SK-N-SH (cell line): ENCODE data around the gene PDGFC. TPM values are rescaled to one million over a fixed set of nuclear protein-coding genes. Genes with fewer than 3 reads are reported as not detected.

ENCODE experiments used
- CTCF ChIA-PET: fragments of 300-600, 350-600 bp; formaldehyde crosslinking; extraction: SDS; loops from one replicate; lab custom pipeline; 2021; lab: Yijun Ruan, JAX
- POLR2A ChIA-PET: fragments of 350-600 bp; sonication (Branson Sonifier 250); formaldehyde crosslinking; extraction: SDS; loops from one replicate; lab custom pipeline; 2020; ENCODE audit warnings: antibody characterized with exemption, inconsistent platforms; lab: Yijun Ruan, JAX
- DNase-seq: peaks from one replicate; pipeline ENCODE4 v3.0.0; 2012
- H2AFZ ChIP-seq: fragments of 200-600 bp; sonication (generic); 2 replicates; pipeline ENCODE4 v1.8.1; 2016; ENCODE audit warnings: antibody characterized with exemption, mild to moderate bottlenecking, low read depth
- H3F3A ChIP-seq: fragments of 200-600 bp; sonication (generic); replicated peaks from 2 replicates; pipeline ENCODE3; 2016; ENCODE audit warnings: antibody characterized with exemption, mild to moderate bottlenecking; ENCODE audit not compliant: insufficient read depth
- H3K27ac ChIP-seq, 2 experiments: fragments of 200-500 bp in 1 of 2; fragments of 200-600 bp in 1 of 2; sonication (Bioruptor generic) in 1 of 2; sonication (generic), shearing (Covaris generic) in 1 of 2; 2 replicates each; pipeline versions ENCODE4 v1.5.1 to v1.6.1; 2014 to 2016; ENCODE audit warnings: low read depth in 2 of 2, inconsistent platforms in 1 of 2, low read length in 1 of 2, mild to moderate bottlenecking in 1 of 2, mixed read lengths in 1 of 2
- H3K27me3 ChIP-seq: fragments of 200-600 bp; sonication (generic), shearing (Covaris generic); 2 replicates; pipeline ENCODE4 v1.6.1; 2016; ENCODE audit warnings: mixed run types; ENCODE audit not compliant: insufficient read depth
- H3K36me3 ChIP-seq, 2 experiments: fragments of 200-500 bp in 1 of 2; fragments of 200-600 bp in 1 of 2; sonication (Bioruptor generic) in 1 of 2; sonication (generic) in 1 of 2; replicated peaks in 1 of 2; 2 replicates each; pipeline versions ENCODE3 to v1.5.1; 2014 to 2016; ENCODE audit warnings: low read length in 1 of 2, mild to moderate bottlenecking in 1 of 2; ENCODE audit not compliant: insufficient read depth in 2 of 2, control insufficient read depth in 1 of 2
- H3K4me1 ChIP-seq, 2 experiments: fragments of 200-500 bp in 1 of 2; fragments of 200-600 bp in 1 of 2; sonication (Bioruptor generic) in 1 of 2; sonication (generic), shearing (Covaris generic) in 1 of 2; 2 replicates each; pipeline versions ENCODE4 v1.5.1 to v1.6.1; 2014 to 2016; ENCODE audit warnings: low read depth in 1 of 2, low read length in 1 of 2, mixed run types in 1 of 2; ENCODE audit not compliant: insufficient read depth in 2 of 2, control insufficient read depth in 1 of 2
- H3K4me2 ChIP-seq: fragments of 200-600 bp; sonication (generic), shearing (Covaris generic); 2 replicates; pipeline ENCODE4 v1.6.1; 2017; ENCODE audit warnings: mixed run types
- H3K4me3 ChIP-seq, 2 experiments: fragments of 200-500 bp in 1 of 2; fragments of 200-600 bp in 1 of 2; sonication (Bioruptor generic) in 1 of 2; sonication (generic), shearing (Covaris generic) in 1 of 2; 2 replicates each; pipeline versions ENCODE4 v1.5.1 to v1.8.1; 2014 to 2016; ENCODE audit warnings: low read depth in 2 of 2, inconsistent platforms in 1 of 2, low read length in 1 of 2, mild to moderate bottlenecking in 1 of 2, mixed read lengths in 1 of 2, moderate library complexity in 1 of 2
- H3K79me2 ChIP-seq: fragments of 200-600 bp; sonication (generic); 2 replicates; pipeline ENCODE4 v1.8.1; 2017; ENCODE audit warnings: mild to moderate bottlenecking; ENCODE audit not compliant: insufficient read depth
- H3K9ac ChIP-seq: fragments of 200-600 bp; sonication (generic); 2 replicates; pipeline ENCODE4 v1.6.1; 2017; ENCODE audit warnings: mixed run types
- H3K9me2 ChIP-seq: fragments of 200-600 bp; sonication (generic); 2 replicates; pipeline ENCODE4 v1.6.1; 2017; ENCODE audit warnings: mixed run types
- H3K9me3 ChIP-seq: fragments of 200-600 bp; sonication (generic); 2 replicates; pipeline ENCODE4 v1.6.1; 2017; ENCODE audit warnings: mixed run types, mild to moderate bottlenecking, moderate library complexity
- H4K20me1 ChIP-seq: fragments of 200-600 bp; sonication (generic); 2 replicates; pipeline ENCODE4 v1.6.1; 2017; ENCODE audit warnings: mild to moderate bottlenecking, mixed run types; ENCODE audit not compliant: insufficient read depth
- CHD2 ChIP-seq: fragments of 150-350 bp; IDR thresholded peaks from 2 replicates; pipeline ENCODE4 v1.6.1; 2018; ENCODE audit warnings: low read length; ENCODE audit not compliant: partially characterized antibody
- ELF1 ChIP-seq: IDR thresholded peaks from 2 replicates; pipeline ENCODE4 v1.4.0; 2012
- EZH2phosphoT487 ChIP-seq: fragments of 200-600 bp; sonication (generic); IDR thresholded peaks from 2 replicates; pipeline ENCODE4 v1.6.1; 2017; ENCODE audit warnings: low read depth, mixed run types, mild to moderate bottlenecking, antibody characterized with exemption, moderate library complexity, borderline replicate concordance
- FOXM1 ChIP-seq: IDR thresholded peaks from 2 replicates; pipeline ENCODE4 v1.4.0; 2012; ENCODE audit warnings: low read depth, mild to moderate bottlenecking
- GATA2 ChIP-seq: sonication (generic); formaldehyde crosslinking; IDR thresholded peaks from 2 replicates; pipeline ENCODE4 v1.5.0; 2020; ENCODE audit warnings: mild to moderate bottlenecking, missing genetic modification reagents
- IRF3 ChIP-seq: fragments of 150-350 bp; IDR thresholded peaks from 2 replicates; pipeline ENCODE4 v1.6.1; 2016; ENCODE audit warnings: mild to moderate bottlenecking, low read depth, low read length
- MXI1 ChIP-seq: IDR thresholded peaks from 2 replicates; pipeline ENCODE4 v1.6.1; 2012; ENCODE audit warnings: mild to moderate bottlenecking, low read depth, low read length, improper control_type of control experiment
- RCOR1 ChIP-seq: fragments of 150-350 bp; IDR thresholded peaks from 2 replicates; pipeline ENCODE4 v1.6.1; 2017; ENCODE audit warnings: antibody characterized with exemption, low read length
- RFX5 ChIP-seq: IDR thresholded peaks from 2 replicates; pipeline ENCODE4 v1.6.1; 2012; ENCODE audit warnings: mild to moderate bottlenecking, improper control_type of control experiment, low read length
- RXRA ChIP-seq: IDR thresholded peaks from 2 replicates; pipeline ENCODE4 v1.4.0; 2012; ENCODE audit warnings: low read depth, mild to moderate bottlenecking, borderline replicate concordance
- SIN3A ChIP-seq: IDR thresholded peaks from 2 replicates; pipeline ENCODE4 v1.6.1; 2012; ENCODE audit warnings: low read depth, mild to moderate bottlenecking, low read length, moderate library complexity, borderline replicate concordance
- TAF1 ChIP-seq: IDR thresholded peaks from 2 replicates; pipeline ENCODE4 v1.6.1; 2012; ENCODE audit warnings: low read depth, mild to moderate bottlenecking, low read length, moderate library complexity, borderline replicate concordance
- TCF12 ChIP-seq: IDR thresholded peaks from 2 replicates; pipeline ENCODE4 v1.4.0; 2012
- TEAD4 ChIP-seq: IDR thresholded peaks from 2 replicates; pipeline ENCODE4 v1.4.0; 2012; ENCODE audit warnings: mild to moderate bottlenecking, borderline replicate concordance; ENCODE audit not compliant: insufficient read depth
- YY1 ChIP-seq: IDR thresholded peaks from 2 replicates; pipeline ENCODE4 v1.4.0; 2012; ENCODE audit warnings: low read depth, mild to moderate bottlenecking
- ZBTB33 ChIP-seq: IDR thresholded peaks from 2 replicates; pipeline ENCODE4 v1.4.0; 2012; ENCODE audit warnings: low read depth, borderline replicate concordance
- WGBS: methylation state at CpG from one replicate; pipeline ENCODE4 v1.1.6; 2017; ENCODE audit warnings: low lambda C conversion rate; 5-methylcytosine and 5-hydroxymethylcytosine counted together
- polyA plus RNA-seq, 3 experiments: library from polyadenylated mRNA; depleted of rRNA; stranded (reverse); fragments of >200 nt; gene quantifications; 2 replicates each; pipeline ENCODE4 v1.2.3, GENCODE V29; 2012
- TF ChIP-seq, protein P1 (sequence below): IDR thresholded peaks from 2 replicates; pipeline ENCODE4 v1.6.1; 2012; ENCODE audit warnings: mild to moderate bottlenecking, low read depth, low read length, moderate library complexity
- TF ChIP-seq, protein P2 (sequence below): fragments of 200-600 bp; sonication (generic); IDR thresholded peaks from 2 replicates; pipeline ENCODE4 v1.6.1; 2017; ENCODE audit warnings: antibody characterized with exemption, mild to moderate bottlenecking, moderate library complexity

The PDGFC gene
- polyA plus RNA-seq, 1 of the 3 experiments (the other 2 are of a cell fraction), result 29.8 TPM

- Histone ChIP-seq H3K9ac (no peak overlapping the region), H3K9me2 (no peaks in the 10 kb centered on the region), H3K27me3 (no peaks in the 10 kb centered on the region), H3K9me3 (no peaks in the 10 kb centered on the region), H3F3A (peaks cover 39% of the 10 kb centered on the region), H3K79me2 (peaks cover 21% of the 10 kb centered on the region), H3K36me3 (peaks cover 18 to 76% of the 10 kb centered on the region in 2 experiments), H4K20me1 (no peaks in the 10 kb centered on the region), H3K27ac (no peak overlapping the region), H3K4me3 (no peak overlapping the region), H3K4me2 (no peak overlapping the region), H3K4me1 (peaks cover 0 to 46% of the 10 kb centered on the region in 2 experiments), H2AFZ (no peak overlapping the region)
- no peak for DNase-seq
- WGBS, result 85% methylated on average over 2 of the region's 2 CpGs
- TF ChIP-seq SIN3A (no peak), GATA2 (CRISPR knock-in tag) (no peak), ELF1 (no peak), CHD2 (no peak), TCF12 (no peak), RXRA (no peak), MXI1 (no peak), FOXM1 (no peak), TAF1 (no peak), EZH2phosphoT487 (no peak), YY1 (no peak), RFX5 (no peak), TEAD4 (no peak), IRF3 (no peak), ZBTB33 (no peak), RCOR1 (no peak)
- TF ChIP-seq, protein P1, sequence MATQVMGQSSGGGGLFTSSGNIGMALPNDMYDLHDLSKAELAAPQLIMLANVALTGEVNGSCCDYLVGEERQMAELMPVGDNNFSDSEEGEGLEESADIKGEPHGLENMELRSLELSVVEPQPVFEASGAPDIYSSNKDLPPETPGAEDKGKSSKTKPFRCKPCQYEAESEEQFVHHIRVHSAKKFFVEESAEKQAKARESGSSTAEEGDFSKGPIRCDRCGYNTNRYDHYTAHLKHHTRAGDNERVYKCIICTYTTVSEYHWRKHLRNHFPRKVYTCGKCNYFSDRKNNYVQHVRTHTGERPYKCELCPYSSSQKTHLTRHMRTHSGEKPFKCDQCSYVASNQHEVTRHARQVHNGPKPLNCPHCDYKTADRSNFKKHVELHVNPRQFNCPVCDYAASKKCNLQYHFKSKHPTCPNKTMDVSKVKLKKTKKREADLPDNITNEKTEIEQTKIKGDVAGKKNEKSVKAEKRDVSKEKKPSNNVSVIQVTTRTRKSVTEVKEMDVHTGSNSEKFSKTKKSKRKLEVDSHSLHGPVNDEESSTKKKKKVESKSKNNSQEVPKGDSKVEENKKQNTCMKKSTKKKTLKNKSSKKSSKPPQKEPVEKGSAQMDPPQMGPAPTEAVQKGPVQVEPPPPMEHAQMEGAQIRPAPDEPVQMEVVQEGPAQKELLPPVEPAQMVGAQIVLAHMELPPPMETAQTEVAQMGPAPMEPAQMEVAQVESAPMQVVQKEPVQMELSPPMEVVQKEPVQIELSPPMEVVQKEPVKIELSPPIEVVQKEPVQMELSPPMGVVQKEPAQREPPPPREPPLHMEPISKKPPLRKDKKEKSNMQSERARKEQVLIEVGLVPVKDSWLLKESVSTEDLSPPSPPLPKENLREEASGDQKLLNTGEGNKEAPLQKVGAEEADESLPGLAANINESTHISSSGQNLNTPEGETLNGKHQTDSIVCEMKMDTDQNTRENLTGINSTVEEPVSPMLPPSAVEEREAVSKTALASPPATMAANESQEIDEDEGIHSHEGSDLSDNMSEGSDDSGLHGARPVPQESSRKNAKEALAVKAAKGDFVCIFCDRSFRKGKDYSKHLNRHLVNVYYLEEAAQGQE, result no peak
- TF ChIP-seq, protein P2, sequence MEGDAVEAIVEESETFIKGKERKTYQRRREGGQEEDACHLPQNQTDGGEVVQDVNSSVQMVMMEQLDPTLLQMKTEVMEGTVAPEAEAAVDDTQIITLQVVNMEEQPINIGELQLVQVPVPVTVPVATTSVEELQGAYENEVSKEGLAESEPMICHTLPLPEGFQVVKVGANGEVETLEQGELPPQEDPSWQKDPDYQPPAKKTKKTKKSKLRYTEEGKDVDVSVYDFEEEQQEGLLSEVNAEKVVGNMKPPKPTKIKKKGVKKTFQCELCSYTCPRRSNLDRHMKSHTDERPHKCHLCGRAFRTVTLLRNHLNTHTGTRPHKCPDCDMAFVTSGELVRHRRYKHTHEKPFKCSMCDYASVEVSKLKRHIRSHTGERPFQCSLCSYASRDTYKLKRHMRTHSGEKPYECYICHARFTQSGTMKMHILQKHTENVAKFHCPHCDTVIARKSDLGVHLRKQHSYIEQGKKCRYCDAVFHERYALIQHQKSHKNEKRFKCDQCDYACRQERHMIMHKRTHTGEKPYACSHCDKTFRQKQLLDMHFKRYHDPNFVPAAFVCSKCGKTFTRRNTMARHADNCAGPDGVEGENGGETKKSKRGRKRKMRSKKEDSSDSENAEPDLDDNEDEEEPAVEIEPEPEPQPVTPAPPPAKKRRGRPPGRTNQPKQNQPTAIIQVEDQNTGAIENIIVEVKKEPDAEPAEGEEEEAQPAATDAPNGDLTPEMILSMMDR, result no peak
- POLR2A ChIA-PET, result no interaction called here
- CTCF ChIA-PET, result no interaction called here
Measured at GRCh38 chr4:156764846-156765245, 206.8 kb downstream of the PDGFC start.
